A673 (cell line): Measurements from ENCODE around the gene UGT1A1. TPM values are rescaled to one million over a fixed set of nuclear protein-coding genes. Genes with fewer than 3 reads are reported as not detected.

Experiments
- BruUV-seq: library from RNA; stranded (reverse); fragments of 400-500 nt; replicated peaks from 2 replicates; lab custom pipeline; 2021; lab: Mats Ljungman, UMichigan
- CTCF ChIA-PET: fragments of 300-600 bp; sonication (Branson Sonifier 250); formaldehyde crosslinking; loops from one replicate; lab custom pipeline; 2022; ENCODE audit warnings: antibody characterized with exemption; lab: Charles Lee
- POLR2A ChIA-PET: fragments of 300-600 bp; sonication (Branson Sonifier 250); formaldehyde crosslinking; loops from one replicate; lab custom pipeline; 2022; ENCODE audit warnings: antibody characterized with exemption; ENCODE audit not compliant: low non-redundant PET; lab: Charles Lee
- DNase-seq: peaks from one replicate; pipeline ENCODE4 v3.0.0-alpha.2; 2015; ENCODE audit warnings: low spot score
- H3K27ac ChIP-seq: fragments of 200-600 bp; sonication (generic); 2 replicates; pipeline ENCODE4 v1.5.1; 2016; ENCODE audit warnings: mixed run types, low read depth, mild to moderate bottlenecking, mixed read lengths, antibody characterized with exemption, low read length; ENCODE audit not compliant: poor library complexity, severe bottlenecking
- H3K27me3 ChIP-seq: fragments of 200-600 bp; sonication (generic); replicated peaks from 2 replicates; pipeline ENCODE4 v1.6.1; 2017; ENCODE audit warnings: mixed run types, low read depth, mild to moderate bottlenecking, mixed read lengths, antibody characterized with exemption, low read length; ENCODE audit not compliant: insufficient read depth, poor library complexity
- H3K36me3 ChIP-seq: fragments of 200-600 bp; sonication (generic); 2 replicates; pipeline ENCODE4 v1.6.1; 2016; ENCODE audit warnings: mixed run types, mild to moderate bottlenecking, mixed read lengths, antibody characterized with exemption, low read length; ENCODE audit not compliant: insufficient read depth, poor library complexity, severe bottlenecking
- H3K4me1 ChIP-seq: fragments of 200-600 bp; sonication (generic); 2 replicates; pipeline ENCODE4 v1.6.1; 2017; ENCODE audit warnings: mixed run types, mild to moderate bottlenecking, mixed read lengths, antibody characterized with exemption, low read length; ENCODE audit not compliant: insufficient read depth, poor library complexity, severe bottlenecking
- H3K4me3 ChIP-seq: fragments of 200-600 bp; sonication (generic); 2 replicates; pipeline ENCODE4 v1.5.1; 2016; ENCODE audit warnings: low read depth, mixed run types, mild to moderate bottlenecking, mixed read lengths, low read length; ENCODE audit not compliant: poor library complexity, severe bottlenecking
- H3K9me3 ChIP-seq: fragments of 200-600 bp; sonication (generic); 2 replicates; pipeline ENCODE4 v1.6.1; 2016; ENCODE audit warnings: mixed run types, low read depth, mild to moderate bottlenecking, mixed read lengths, antibody characterized with exemption, low read length; ENCODE audit not compliant: poor library complexity, severe bottlenecking
- EZH2 ChIP-seq: fragments of 200-600 bp; sonication (generic); IDR thresholded peaks from 2 replicates; pipeline ENCODE4 v1.6.1; 2017; ENCODE audit warnings: borderline replicate concordance, low read depth, mild to moderate bottlenecking, mixed read lengths, antibody characterized with exemption, low read length; ENCODE audit not compliant: poor library complexity, severe bottlenecking
- intact Hi-C: fragments of 100-400 bp; cut with micrococcal nuclease; formaldehyde crosslinking; loops from one replicate; pipeline ENCODE4 v1.10.0; 2022; ENCODE audit not compliant: unreplicated experiment
- total RNA-seq: library from RNA; stranded (reverse); gene quantifications from 2 replicates; pipeline ENCODE4 v1.2.3, GENCODE V29; 2021
- TF ChIP-seq, protein P1 (sequence below): fragments of 300-800, 200-600 bp; sonication (generic); conservative IDR thresholded peaks from 2 replicates; pipeline ENCODE4 v1.5.1; 2017; ENCODE audit warnings: low read depth, mild to moderate bottlenecking, antibody characterized with exemption, low read length, moderate library complexity, mixed read lengths

The UGT1A1 gene
- total RNA-seq, 1 experiment from 2014 or later: not detected

DNA sequence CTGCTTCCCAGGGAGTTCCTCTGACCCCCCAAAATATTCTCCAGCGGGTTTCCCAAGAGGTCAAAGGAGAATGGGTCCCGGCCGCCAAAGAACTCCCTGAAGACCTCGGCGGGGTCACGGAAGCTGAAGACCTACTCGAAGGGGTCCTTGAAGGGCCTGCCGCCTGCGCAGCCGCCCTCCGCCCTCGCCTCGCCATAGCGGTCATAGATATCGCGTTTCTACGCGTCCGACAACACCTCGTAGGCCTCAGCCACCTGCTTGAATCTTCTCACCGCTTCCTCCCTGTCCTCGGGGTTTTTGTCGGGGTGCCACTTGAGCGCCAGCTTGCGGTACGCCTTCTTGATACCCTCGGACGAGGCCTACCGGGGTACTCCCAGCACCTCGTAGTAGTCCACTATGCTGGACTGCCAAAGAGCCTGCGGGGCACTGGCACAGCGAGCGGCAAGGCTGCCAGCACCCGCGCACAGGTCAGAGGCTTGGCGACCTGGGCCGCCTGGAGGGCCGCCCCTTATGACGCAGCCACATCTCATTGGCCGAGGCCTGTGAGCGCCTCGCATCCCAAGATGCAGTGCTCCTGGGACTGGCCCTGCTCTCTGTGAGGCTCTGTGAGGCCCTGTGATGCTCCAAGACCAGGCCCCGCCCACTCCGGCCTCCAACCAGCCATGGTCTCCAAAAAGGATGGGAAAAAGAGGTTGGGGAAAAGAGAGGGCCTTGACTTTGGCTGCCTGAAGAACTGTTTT, 5.0 kb upstream of the UGT1A1 start:
- H3K9me3 ChIP-seq: peaks cover 4% of the 10 kb centered on the region
- no peak for DNase-seq
- no peaks in the 10 kb centered on the region for H3K36me3 ChIP-seq
- no peaks in the 10 kb centered on the region for H3K4me1 ChIP-seq
- H3K27ac ChIP-seq: no peak overlapping the region
- intact Hi-C loops: no loop called here
- TF ChIP-seq EZH2: no peak
- TF ChIP-seq, protein P1, sequence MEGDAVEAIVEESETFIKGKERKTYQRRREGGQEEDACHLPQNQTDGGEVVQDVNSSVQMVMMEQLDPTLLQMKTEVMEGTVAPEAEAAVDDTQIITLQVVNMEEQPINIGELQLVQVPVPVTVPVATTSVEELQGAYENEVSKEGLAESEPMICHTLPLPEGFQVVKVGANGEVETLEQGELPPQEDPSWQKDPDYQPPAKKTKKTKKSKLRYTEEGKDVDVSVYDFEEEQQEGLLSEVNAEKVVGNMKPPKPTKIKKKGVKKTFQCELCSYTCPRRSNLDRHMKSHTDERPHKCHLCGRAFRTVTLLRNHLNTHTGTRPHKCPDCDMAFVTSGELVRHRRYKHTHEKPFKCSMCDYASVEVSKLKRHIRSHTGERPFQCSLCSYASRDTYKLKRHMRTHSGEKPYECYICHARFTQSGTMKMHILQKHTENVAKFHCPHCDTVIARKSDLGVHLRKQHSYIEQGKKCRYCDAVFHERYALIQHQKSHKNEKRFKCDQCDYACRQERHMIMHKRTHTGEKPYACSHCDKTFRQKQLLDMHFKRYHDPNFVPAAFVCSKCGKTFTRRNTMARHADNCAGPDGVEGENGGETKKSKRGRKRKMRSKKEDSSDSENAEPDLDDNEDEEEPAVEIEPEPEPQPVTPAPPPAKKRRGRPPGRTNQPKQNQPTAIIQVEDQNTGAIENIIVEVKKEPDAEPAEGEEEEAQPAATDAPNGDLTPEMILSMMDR: no peak
- H3K27me3 ChIP-seq: no peaks in the 10 kb centered on the region
- POLR2A ChIA-PET: no interaction called here
- no peak overlapping the region for H3K4me3 ChIP-seq
- BruUV-seq: no TSS peak
- CTCF ChIA-PET: no interaction called here

DNA sequence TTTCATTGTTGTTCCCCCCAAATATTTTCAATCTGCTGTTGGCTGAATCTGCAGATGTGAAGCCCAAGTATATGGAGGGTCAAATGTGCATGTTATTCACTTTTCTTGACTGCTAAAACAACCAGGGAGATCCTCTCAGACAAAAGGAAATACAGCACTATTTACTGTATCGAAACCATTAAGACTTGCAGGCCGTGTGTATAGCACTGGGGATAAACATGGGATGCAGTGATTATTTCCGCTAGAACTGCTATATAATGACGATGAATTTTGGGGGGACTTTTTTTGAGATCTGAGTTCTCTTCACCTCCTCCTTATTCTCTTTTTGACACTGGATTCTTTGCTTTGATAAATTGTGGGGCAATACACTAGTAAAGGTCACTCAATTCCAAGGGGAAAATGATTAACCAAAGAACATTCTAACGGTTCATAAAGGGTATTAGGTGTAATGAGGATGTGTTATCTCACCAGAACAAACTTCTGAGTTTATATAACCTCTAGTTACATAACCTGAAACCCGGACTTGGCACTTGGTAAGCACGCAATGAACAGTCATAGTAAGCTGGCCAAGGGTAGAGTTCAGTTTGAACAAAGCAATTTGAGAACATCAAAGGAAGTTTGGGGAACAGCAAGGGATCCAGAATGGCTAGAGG, 3.5 kb upstream of the UGT1A1 start:
- POLR2A ChIA-PET: no interaction called here

DNA sequence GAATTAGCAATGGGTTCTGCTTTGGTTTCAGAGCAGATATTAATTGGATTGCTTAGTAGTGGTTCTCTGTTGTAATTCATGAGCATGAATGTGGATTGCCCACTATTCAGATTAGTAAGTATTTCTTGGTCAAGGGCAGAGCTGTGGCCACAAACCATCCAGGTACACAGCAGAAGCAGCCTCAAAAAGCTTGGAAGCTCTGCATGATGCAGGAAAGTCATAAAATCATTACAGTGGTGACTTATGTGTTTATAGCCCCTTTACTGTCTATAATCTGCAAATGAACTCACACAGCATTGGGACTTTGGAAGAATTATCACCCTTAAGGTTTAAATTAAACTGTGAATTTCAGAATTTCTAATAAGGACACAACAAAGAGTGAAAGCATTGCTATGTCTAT, 1.9 kb upstream of the UGT1A1 start:
- POLR2A ChIA-PET: no interaction called here
- TF ChIP-seq, protein P1: no peak
- no peak for TF ChIP-seq EZH2
- H3K27me3 ChIP-seq: no peaks in the 10 kb centered on the region
- no peak overlapping the region for H3K27ac ChIP-seq
- no peak for DNase-seq
- no peaks in the 10 kb centered on the region for H3K4me1 ChIP-seq
- CTCF ChIA-PET: no interaction called here
- H3K36me3 ChIP-seq: no peaks in the 10 kb centered on the region
- no peaks in the 10 kb centered on the region for H3K9me3 ChIP-seq
- intact Hi-C loops: no loop called here
- H3K4me3 ChIP-seq: no peak overlapping the region
- no TSS peak for BruUV-seq

More for the DNA sequence above, 3.5 kb upstream of the UGT1A1 start:
- no peaks in the 10 kb centered on the region for H3K36me3 ChIP-seq
- CTCF ChIA-PET: no interaction called here
- H3K4me1 ChIP-seq: no peaks in the 10 kb centered on the region
- no peak overlapping the region for H3K4me3 ChIP-seq
- DNase-seq: no peak
- no peaks in the 10 kb centered on the region for H3K27me3 ChIP-seq
- H3K9me3 ChIP-seq: no peaks in the 10 kb centered on the region
- H3K27ac ChIP-seq: no peak overlapping the region
- no TSS peak for BruUV-seq
- no peak for TF ChIP-seq EZH2
- TF ChIP-seq, protein P1: no peak
- intact Hi-C loops: no loop called here
